Panc1 (cell line): Measurements from ENCODE around the gene PFKM.

Experiments used
- POLR2AphosphoS5 ChIP-seq: IDR thresholded peaks from 2 replicates; pipeline ENCODE4 v1.6.1; 2012; ENCODE audit warnings: mild to moderate bottlenecking, low read depth, low read length, moderate library complexity
- SIN3A ChIP-seq: IDR thresholded peaks from 2 replicates; pipeline ENCODE4 v1.6.1; 2012; ENCODE audit warnings: low read depth, mild to moderate bottlenecking, low read length, moderate library complexity, borderline replicate concordance; ENCODE audit not compliant: insufficient read depth
- TF ChIP-seq, protein P1 (sequence below): fragments of 450-650 bp; IDR thresholded peaks from 2 replicates; pipeline ENCODE4 v1.5.1; 2017; ENCODE audit warnings: mild to moderate bottlenecking

DNA sequence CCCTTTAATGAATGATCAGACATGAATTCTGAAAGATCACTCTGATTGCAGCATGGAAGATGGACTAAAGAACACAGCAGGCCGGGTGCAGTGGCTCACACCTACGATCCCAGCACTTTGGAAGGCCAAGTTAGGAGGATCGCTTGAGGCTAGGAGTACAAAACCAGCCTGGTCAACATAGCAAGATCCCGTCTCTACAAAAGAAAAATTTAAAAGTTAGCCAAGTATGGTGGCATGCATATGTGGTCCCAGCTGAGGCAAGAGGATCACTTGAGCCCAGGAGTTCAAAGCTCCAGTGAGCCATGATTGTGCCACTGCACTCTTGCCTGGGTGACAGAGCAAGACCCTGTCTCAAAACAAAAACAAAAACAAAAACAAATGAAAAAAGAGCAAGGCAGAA, 48.4 kb upstream of the PFKM start:
- TF ChIP-seq, protein P1, sequence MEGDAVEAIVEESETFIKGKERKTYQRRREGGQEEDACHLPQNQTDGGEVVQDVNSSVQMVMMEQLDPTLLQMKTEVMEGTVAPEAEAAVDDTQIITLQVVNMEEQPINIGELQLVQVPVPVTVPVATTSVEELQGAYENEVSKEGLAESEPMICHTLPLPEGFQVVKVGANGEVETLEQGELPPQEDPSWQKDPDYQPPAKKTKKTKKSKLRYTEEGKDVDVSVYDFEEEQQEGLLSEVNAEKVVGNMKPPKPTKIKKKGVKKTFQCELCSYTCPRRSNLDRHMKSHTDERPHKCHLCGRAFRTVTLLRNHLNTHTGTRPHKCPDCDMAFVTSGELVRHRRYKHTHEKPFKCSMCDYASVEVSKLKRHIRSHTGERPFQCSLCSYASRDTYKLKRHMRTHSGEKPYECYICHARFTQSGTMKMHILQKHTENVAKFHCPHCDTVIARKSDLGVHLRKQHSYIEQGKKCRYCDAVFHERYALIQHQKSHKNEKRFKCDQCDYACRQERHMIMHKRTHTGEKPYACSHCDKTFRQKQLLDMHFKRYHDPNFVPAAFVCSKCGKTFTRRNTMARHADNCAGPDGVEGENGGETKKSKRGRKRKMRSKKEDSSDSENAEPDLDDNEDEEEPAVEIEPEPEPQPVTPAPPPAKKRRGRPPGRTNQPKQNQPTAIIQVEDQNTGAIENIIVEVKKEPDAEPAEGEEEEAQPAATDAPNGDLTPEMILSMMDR, result no peak
- TF ChIP-seq POLR2AphosphoS5 (no peak), SIN3A (no peak)
